ENCODE measurements around the gene COLEC12.

DNA sequence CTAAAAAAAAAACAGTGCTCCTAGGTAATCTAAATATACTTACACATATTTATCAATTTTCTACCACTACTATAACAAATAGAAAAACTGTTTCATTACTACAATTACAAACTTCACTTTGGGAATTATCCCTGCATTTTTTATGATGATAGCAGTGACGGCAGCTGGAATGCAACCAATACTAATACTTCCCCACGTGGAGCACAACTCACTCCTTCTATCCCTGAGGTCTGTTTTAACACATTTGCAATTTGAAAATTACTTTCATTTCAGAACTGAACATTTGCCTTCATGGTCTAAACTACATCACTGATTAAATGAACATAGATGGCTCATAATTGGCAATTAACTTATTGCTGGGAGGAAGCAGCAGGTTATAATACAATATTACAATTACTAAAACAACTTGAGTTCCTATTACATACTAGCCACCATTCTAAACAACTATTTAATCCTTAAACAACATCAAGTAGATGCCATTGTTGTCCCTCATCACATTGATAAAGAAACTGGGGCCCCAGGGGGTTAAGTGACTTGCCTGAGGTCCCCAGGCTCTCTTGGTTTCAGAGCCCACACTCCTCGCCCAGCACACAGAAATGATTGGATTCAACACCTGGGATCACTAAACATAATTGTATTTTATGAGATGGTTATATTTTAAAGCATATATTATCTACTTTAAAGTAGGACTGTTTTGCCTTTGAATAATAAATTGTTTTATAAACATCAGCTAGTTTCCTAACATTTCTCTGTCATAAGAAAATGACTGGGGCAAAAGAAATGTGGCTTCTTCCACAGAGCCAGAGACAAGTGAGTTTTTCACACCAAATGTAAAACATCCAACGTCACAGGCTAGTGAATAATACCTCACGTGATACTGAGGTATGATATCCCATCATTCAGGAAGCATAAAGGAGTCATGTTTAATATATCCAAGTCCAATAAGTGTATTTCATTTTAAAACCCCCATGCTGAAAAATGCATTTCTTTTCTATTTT lies 6.2 kb downstream of the COLEC12 start:
- TF ChIP-seq, protein P1, sequence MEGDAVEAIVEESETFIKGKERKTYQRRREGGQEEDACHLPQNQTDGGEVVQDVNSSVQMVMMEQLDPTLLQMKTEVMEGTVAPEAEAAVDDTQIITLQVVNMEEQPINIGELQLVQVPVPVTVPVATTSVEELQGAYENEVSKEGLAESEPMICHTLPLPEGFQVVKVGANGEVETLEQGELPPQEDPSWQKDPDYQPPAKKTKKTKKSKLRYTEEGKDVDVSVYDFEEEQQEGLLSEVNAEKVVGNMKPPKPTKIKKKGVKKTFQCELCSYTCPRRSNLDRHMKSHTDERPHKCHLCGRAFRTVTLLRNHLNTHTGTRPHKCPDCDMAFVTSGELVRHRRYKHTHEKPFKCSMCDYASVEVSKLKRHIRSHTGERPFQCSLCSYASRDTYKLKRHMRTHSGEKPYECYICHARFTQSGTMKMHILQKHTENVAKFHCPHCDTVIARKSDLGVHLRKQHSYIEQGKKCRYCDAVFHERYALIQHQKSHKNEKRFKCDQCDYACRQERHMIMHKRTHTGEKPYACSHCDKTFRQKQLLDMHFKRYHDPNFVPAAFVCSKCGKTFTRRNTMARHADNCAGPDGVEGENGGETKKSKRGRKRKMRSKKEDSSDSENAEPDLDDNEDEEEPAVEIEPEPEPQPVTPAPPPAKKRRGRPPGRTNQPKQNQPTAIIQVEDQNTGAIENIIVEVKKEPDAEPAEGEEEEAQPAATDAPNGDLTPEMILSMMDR (conservative IDR thresholded peaks at IDR 0.05; ENCODE audit: low read length) = no peak
- TF ChIP-seq EZH2phosphoT487 (IDR thresholded peaks at IDR 0.05; ENCODE audit: borderline replicate concordance) = no peak
